HEK293 (cell line): ENCODE data around the gene HLA-G.

ENCODE experiments used
- CTCF ChIA-PET: fragments of 350-600 bp; formaldehyde crosslinking; extraction: SDS; loops from one replicate; lab custom pipeline; 2021; ENCODE audit warnings: antibody characterized with exemption; lab: Yijun Ruan, JAX
- POLR2A ChIA-PET: fragments of 300-600 bp; formaldehyde crosslinking; extraction: SDS; loops from one replicate; lab custom pipeline; 2020; ENCODE audit warnings: antibody characterized with exemption, inconsistent platforms; lab: Yijun Ruan, JAX
- H3K27ac ChIP-seq: fragments of 200-500 bp; sonication (Bioruptor generic); 2 replicates; pipeline ENCODE4 v1.5.1; 2014; ENCODE audit warnings: low read depth, low read length, control low read depth, inconsistent platforms; ENCODE audit errors: extremely low read depth
- H3K36me3 ChIP-seq, 2 experiments: fragments of 200-500 bp in 1 of 2; sonication (Bioruptor generic) in 1 of 2; 1 replicate in 1 of 2; 2 replicates in 1 of 2; pipeline ENCODE4 v1.5.1; 2014 to 2017; ENCODE audit warnings: inconsistent platforms in 2 of 2, low read length in 2 of 2; ENCODE audit not compliant: control insufficient read depth in 2 of 2, insufficient read depth in 1 of 2
- H3K4me1 ChIP-seq: fragments of 200-500 bp; sonication (Bioruptor generic); 2 replicates; pipeline ENCODE4 v1.5.1; 2014; ENCODE audit warnings: mild to moderate bottlenecking, low read length, inconsistent platforms; ENCODE audit not compliant: control insufficient read depth, insufficient read depth
- H3K4me3 ChIP-seq: 2 replicates; pipeline ENCODE4 v1.5.1; 2011; ENCODE audit warnings: low read depth, mild to moderate bottlenecking, control low read depth, low read length, moderate library complexity
- H3K9me3 ChIP-seq: fragments of 200-500 bp; sonication (Bioruptor generic); 2 replicates; pipeline ENCODE4 v1.5.1; 2014; ENCODE audit warnings: low read depth, low read length, inconsistent platforms; ENCODE audit not compliant: control insufficient read depth, insufficient read depth
- GFI1B ChIP-seq: fragments of 450-650 bp; formaldehyde crosslinking; IDR thresholded peaks from 2 replicates; pipeline ENCODE4 v1.5.1; 2016; ENCODE audit warnings: missing biosample characterization, missing genetic modification characterization
- MZF1 ChIP-seq: fragments of 450-650 bp; formaldehyde crosslinking; IDR thresholded peaks from 2 replicates; pipeline ENCODE4 v1.5.1; 2017; ENCODE audit warnings: missing biosample characterization, missing genetic modification characterization, borderline replicate concordance
- OVOL3 ChIP-seq: fragments of 450-650 bp; formaldehyde crosslinking; IDR thresholded peaks from 2 replicates; pipeline ENCODE4 v1.5.1; 2016; ENCODE audit warnings: missing biosample characterization, missing genetic modification characterization
- REPIN1 ChIP-seq: fragments of 450-650 bp; formaldehyde crosslinking; IDR thresholded peaks from 2 replicates; pipeline ENCODE4 v1.5.1; 2017; ENCODE audit warnings: missing biosample characterization, missing genetic modification characterization, low read depth
- SALL2 ChIP-seq: fragments of 450-650 bp; formaldehyde crosslinking; IDR thresholded peaks from 2 replicates; pipeline ENCODE4 v1.5.0; 2017; ENCODE audit warnings: missing biosample characterization, mild to moderate bottlenecking, missing genetic modification characterization, borderline replicate concordance
- WT1 ChIP-seq: fragments of 450-650 bp; formaldehyde crosslinking; IDR thresholded peaks from 2 replicates; pipeline ENCODE4 v1.5.1; 2016; ENCODE audit warnings: missing biosample characterization, missing genetic modification characterization
- ZBTB20 ChIP-seq: fragments of 450-650 bp; formaldehyde crosslinking; IDR thresholded peaks from 2 replicates; pipeline ENCODE4 v1.5.1; 2016; ENCODE audit warnings: missing biosample characterization, missing genetic modification characterization
- ZNF146 ChIP-seq: fragments of 450-650 bp; formaldehyde crosslinking; IDR thresholded peaks from 2 replicates; pipeline ENCODE4 v1.5.1; 2016; ENCODE audit warnings: missing biosample characterization, missing genetic modification characterization
- ZNF175 ChIP-seq: fragments of 450-650 bp; formaldehyde crosslinking; IDR thresholded peaks from 2 replicates; pipeline ENCODE4 v1.5.1; 2016; ENCODE audit warnings: missing biosample characterization, missing genetic modification characterization
- ZNF549 ChIP-seq: fragments of 450-650 bp; IDR thresholded peaks from 2 replicates; pipeline ENCODE4 v1.5.1; 2018; ENCODE audit warnings: missing biosample characterization, missing genetic modification characterization, mild to moderate bottlenecking, inconsistent platforms, moderate library complexity
- ZNF555 ChIP-seq: fragments of 450-650 bp; formaldehyde crosslinking; conservative IDR thresholded peaks from 2 replicates; pipeline ENCODE4 v1.5.1; 2017; ENCODE audit warnings: missing biosample characterization, mild to moderate bottlenecking, missing genetic modification characterization, inconsistent platforms
- ZNF561 ChIP-seq: fragments of 450-650 bp; IDR thresholded peaks from 2 replicates; pipeline ENCODE4 v1.5.1; 2018; ENCODE audit warnings: missing biosample characterization, missing genetic modification characterization, borderline replicate concordance
- TF ChIP-seq, protein P1 (sequence below): fragments of 450-650 bp; formaldehyde crosslinking; IDR thresholded peaks from 2 replicates; pipeline ENCODE4 v1.5.1; 2017; ENCODE audit warnings: missing biosample characterization, missing genetic modification characterization
- TF ChIP-seq, protein P2 (sequence below): fragments of 450-650 bp; formaldehyde crosslinking; IDR thresholded peaks from 2 replicates; pipeline ENCODE4 v1.5.1; 2017; ENCODE audit warnings: missing biosample characterization, missing genetic modification characterization
- TF ChIP-seq, protein P3 (sequence below): fragments of 450-650 bp; formaldehyde crosslinking; IDR thresholded peaks from 2 replicates; pipeline ENCODE4 v1.5.1; 2016; ENCODE audit warnings: missing biosample characterization, missing genetic modification characterization, borderline replicate concordance
- TF ChIP-seq, protein P4 (sequence below): fragments of 450-650 bp; formaldehyde crosslinking; IDR thresholded peaks from 2 replicates; pipeline ENCODE4 v1.5.1; 2016; ENCODE audit warnings: missing biosample characterization, missing genetic modification characterization

Gene HLA-G

DNA sequence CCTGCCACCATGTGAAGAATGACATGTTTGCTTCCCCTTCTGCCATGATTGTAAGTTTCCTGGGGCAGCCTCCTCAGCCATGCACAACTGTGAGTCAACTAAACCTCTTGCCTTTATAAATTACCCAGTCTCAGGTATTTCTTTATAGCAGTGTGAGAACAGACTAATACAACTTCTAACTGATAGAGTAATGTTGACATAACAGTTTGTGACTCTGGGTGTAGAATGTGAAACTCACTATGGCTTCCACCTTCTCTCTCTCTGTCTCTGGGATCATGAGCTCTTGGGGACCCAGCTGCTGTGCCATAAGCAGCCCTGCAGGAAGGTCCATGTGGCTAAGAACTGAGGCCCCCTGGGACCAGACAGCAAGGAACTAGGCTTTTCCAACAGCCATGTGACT lies 3.5 kb upstream of the HLA-G start (continued):
- TF ChIP-seq ZBTB20 (tag by site-specific recombination) = no peak

DNA sequence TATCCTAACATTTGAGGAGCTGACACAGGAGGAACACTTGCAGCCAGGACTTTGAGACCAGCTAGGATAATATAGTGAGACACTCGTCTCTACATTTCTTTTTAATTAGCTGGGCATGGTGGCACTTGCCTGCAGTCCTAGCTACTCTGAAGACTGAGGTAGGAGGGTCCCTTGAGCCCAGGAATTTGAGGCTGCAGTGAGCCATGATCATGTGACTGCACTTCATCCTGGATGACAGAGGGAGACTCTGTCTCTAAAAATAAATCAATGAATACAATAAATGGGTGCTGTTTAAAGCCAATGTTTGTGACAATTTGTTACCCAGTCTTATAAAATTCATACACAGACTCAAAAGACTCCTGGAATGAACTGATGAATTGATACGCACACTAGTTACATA lies 1.8 kb upstream of the HLA-G start:
- Histone ChIP-seq H3K9me3 (no peaks in the 10 kb centered on the region), H3K4me1 (no peaks in the 10 kb centered on the region), H3K36me3 (no peaks in the 10 kb centered on the region), H3K27ac (no peak overlapping the region), H3K4me3 (no peak overlapping the region)
- ChIA-PET POLR2A (no interaction called here), CTCF (interaction anchor here (0.5 to 1.9 kb wide), 4 partner anchors 9 to 175 kb away, joined by 3 to 6 read pairs (median 3); no protein-coding TSS in a partner anchor)
- TF ChIP-seq SALL2 (no peak), GFI1B (tag by site-specific recombination) (no peak), ZNF175 (tag by site-specific recombination) (no peak), ZNF549 (tag by site-specific recombination) (no peak), ZNF561 (tag by site-specific recombination) (no peak), ZNF555 (no peak)

DNA sequence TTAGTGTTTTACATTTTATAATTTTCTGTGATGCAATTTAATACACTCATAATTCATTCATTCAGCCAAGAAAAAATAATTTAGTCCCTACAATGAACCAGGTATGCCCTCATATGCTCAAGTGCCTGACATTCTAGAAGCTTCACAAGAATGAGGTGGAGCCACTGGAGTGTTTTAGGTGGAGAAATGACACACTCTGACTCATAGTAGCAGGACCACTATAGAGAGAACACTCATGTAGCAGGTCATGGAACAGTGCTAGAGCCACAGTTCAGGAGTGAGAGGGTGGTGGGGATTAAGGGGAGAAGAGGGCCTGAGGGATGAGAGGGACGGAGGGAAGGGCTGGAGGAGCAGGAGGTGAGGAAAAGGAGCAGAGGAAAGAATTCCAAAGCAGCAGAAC lies 1.4 kb upstream of the HLA-G start:
- Histone ChIP-seq H3K4me1 (no peaks in the 10 kb centered on the region), H3K36me3 (no peaks in the 10 kb centered on the region), H3K27ac (no peak overlapping the region), H3K4me3 (no peak overlapping the region), H3K9me3 (no peaks in the 10 kb centered on the region)
- ChIA-PET CTCF (interaction anchor here (0.5 to 1.9 kb wide), 4 partner anchors 9 to 176 kb away, joined by 3 to 6 read pairs (median 3); no protein-coding TSS in a partner anchor), POLR2A (no interaction called here)
- TF ChIP-seq, protein P1, sequence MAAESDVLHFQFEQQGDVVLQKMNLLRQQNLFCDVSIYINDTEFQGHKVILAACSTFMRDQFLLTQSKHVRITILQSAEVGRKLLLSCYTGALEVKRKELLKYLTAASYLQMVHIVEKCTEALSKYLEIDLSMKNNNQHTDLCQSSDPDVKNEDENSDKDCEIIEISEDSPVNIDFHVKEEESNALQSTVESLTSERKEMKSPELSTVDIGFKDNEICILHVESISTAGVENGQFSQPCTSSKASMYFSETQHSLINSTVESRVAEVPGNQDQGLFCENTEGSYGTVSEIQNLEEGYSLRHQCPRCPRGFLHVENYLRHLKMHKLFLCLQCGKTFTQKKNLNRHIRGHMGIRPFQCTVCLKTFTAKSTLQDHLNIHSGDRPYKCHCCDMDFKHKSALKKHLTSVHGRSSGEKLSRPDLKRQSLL (tag by site-specific recombination) = no peak

DNA sequence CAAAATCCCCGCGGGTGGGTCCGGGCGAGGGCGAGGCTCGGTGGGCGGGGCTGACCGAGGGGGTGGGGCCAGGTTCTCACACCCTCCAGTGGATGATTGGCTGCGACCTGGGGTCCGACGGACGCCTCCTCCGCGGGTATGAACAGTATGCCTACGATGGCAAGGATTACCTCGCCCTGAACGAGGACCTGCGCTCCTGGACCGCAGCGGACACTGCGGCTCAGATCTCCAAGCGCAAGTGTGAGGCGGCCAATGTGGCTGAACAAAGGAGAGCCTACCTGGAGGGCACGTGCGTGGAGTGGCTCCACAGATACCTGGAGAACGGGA lies 809 bp downstream of the HLA-G start:
- Histone ChIP-seq H3K4me3 (no peak overlapping the region), H3K9me3 (no peaks in the 10 kb centered on the region), H3K36me3 (no peaks in the 10 kb centered on the region), H3K27ac (no peak overlapping the region), H3K4me1 (no peaks in the 10 kb centered on the region)
- POLR2A ChIA-PET = no interaction called here
- CTCF ChIA-PET = interaction anchor here (0.6 kb wide), 1 partner anchor 17 kb away, joined by 3 read pairs; no protein-coding TSS in a partner anchor
- TF ChIP-seq, protein P2, sequence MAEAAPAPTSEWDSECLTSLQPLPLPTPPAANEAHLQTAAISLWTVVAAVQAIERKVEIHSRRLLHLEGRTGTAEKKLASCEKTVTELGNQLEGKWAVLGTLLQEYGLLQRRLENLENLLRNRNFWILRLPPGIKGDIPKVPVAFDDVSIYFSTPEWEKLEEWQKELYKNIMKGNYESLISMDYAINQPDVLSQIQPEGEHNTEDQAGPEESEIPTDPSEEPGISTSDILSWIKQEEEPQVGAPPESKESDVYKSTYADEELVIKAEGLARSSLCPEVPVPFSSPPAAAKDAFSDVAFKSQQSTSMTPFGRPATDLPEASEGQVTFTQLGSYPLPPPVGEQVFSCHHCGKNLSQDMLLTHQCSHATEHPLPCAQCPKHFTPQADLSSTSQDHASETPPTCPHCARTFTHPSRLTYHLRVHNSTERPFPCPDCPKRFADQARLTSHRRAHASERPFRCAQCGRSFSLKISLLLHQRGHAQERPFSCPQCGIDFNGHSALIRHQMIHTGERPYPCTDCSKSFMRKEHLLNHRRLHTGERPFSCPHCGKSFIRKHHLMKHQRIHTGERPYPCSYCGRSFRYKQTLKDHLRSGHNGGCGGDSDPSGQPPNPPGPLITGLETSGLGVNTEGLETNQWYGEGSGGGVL (tag by site-specific recombination) = no peak
- no peak for TF ChIP-seq MZF1 (tag by site-specific recombination)
- TF ChIP-seq, protein P3, sequence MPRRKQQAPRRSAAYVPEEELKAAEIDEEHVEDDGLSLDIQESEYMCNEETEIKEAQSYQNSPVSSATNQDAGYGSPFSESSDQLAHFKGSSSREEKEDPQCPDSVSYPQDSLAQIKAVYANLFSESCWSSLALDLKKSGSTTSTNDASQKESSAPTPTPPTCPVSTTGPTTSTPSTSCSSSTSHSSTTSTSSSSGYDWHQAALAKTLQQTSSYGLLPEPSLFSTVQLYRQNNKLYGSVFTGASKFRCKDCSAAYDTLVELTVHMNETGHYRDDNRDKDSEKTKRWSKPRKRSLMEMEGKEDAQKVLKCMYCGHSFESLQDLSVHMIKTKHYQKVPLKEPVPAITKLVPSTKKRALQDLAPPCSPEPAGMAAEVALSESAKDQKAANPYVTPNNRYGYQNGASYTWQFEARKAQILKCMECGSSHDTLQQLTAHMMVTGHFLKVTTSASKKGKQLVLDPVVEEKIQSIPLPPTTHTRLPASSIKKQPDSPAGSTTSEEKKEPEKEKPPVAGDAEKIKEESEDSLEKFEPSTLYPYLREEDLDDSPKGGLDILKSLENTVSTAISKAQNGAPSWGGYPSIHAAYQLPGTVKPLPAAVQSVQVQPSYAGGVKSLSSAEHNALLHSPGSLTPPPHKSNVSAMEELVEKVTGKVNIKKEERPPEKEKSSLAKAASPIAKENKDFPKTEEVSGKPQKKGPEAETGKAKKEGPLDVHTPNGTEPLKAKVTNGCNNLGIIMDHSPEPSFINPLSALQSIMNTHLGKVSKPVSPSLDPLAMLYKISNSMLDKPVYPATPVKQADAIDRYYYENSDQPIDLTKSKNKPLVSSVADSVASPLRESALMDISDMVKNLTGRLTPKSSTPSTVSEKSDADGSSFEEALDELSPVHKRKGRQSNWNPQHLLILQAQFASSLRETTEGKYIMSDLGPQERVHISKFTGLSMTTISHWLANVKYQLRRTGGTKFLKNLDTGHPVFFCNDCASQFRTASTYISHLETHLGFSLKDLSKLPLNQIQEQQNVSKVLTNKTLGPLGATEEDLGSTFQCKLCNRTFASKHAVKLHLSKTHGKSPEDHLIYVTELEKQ = no peak
- TF ChIP-seq WT1 (tag by site-specific recombination) = no peak
- TF ChIP-seq, protein P4, sequence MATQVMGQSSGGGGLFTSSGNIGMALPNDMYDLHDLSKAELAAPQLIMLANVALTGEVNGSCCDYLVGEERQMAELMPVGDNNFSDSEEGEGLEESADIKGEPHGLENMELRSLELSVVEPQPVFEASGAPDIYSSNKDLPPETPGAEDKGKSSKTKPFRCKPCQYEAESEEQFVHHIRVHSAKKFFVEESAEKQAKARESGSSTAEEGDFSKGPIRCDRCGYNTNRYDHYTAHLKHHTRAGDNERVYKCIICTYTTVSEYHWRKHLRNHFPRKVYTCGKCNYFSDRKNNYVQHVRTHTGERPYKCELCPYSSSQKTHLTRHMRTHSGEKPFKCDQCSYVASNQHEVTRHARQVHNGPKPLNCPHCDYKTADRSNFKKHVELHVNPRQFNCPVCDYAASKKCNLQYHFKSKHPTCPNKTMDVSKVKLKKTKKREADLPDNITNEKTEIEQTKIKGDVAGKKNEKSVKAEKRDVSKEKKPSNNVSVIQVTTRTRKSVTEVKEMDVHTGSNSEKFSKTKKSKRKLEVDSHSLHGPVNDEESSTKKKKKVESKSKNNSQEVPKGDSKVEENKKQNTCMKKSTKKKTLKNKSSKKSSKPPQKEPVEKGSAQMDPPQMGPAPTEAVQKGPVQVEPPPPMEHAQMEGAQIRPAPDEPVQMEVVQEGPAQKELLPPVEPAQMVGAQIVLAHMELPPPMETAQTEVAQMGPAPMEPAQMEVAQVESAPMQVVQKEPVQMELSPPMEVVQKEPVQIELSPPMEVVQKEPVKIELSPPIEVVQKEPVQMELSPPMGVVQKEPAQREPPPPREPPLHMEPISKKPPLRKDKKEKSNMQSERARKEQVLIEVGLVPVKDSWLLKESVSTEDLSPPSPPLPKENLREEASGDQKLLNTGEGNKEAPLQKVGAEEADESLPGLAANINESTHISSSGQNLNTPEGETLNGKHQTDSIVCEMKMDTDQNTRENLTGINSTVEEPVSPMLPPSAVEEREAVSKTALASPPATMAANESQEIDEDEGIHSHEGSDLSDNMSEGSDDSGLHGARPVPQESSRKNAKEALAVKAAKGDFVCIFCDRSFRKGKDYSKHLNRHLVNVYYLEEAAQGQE = no peak
- no peak for TF ChIP-seq OVOL3 (tag by site-specific recombination)
- no peak for TF ChIP-seq ZNF146 (tag by site-specific recombination)
- no peak for TF ChIP-seq REPIN1
